Measurements from ENCODE around the gene PLD1. TPM values are rescaled to one million over a fixed set of nuclear protein-coding genes. Genes with fewer than 3 reads are reported as not detected.
"Not testable (repeated sequence)": the region's sequence is repeated elsewhere in the genome, so short reads cannot be mapped to it uniquely, and the experiment has no call there.

PLD1 gene
- total RNA-seq, 1 donor from 2014 or later: 0.93 TPM

DNA sequence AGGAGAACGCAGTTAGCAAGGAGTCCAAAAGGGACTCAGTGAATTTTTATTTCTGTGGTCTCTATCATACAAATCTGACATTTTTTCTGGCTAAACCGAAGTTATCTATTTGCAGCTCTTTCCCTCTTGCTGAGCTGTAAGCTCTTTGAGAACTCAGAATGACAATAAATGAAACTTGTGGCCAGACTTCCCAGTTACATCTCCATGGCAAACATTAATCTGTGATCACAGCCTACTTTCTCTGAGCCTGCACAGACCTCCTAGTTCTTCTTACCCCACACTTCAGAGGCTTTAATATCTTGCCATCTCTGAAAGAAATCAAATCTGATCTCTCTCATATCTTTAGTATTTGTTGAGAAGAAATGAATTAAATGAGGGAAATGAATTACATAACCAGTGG lies 58.0 kb downstream of the PLD1 start:
- Mint-ChIP-seq H3K4me1 (no peaks in the 10 kb centered on the region), H3K27me3 (ENCODE audit: low read depth) (no peaks in the 10 kb centered on the region), H3K27ac (ENCODE audit: unreplicated experiment) (no peak overlapping the region), H3K9me3 (no peaks in the 10 kb centered on the region), H3K4me3 (no peak overlapping the region), H3K36me3 (ENCODE audit: low read depth) (no peaks in the 10 kb centered on the region)
- no peak for DNase-seq (ENCODE audit: low read depth, low spot score)
- TF ChIP-seq, protein P1, sequence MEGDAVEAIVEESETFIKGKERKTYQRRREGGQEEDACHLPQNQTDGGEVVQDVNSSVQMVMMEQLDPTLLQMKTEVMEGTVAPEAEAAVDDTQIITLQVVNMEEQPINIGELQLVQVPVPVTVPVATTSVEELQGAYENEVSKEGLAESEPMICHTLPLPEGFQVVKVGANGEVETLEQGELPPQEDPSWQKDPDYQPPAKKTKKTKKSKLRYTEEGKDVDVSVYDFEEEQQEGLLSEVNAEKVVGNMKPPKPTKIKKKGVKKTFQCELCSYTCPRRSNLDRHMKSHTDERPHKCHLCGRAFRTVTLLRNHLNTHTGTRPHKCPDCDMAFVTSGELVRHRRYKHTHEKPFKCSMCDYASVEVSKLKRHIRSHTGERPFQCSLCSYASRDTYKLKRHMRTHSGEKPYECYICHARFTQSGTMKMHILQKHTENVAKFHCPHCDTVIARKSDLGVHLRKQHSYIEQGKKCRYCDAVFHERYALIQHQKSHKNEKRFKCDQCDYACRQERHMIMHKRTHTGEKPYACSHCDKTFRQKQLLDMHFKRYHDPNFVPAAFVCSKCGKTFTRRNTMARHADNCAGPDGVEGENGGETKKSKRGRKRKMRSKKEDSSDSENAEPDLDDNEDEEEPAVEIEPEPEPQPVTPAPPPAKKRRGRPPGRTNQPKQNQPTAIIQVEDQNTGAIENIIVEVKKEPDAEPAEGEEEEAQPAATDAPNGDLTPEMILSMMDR (conservative IDR thresholded peaks at IDR 0.05): no peak

DNA sequence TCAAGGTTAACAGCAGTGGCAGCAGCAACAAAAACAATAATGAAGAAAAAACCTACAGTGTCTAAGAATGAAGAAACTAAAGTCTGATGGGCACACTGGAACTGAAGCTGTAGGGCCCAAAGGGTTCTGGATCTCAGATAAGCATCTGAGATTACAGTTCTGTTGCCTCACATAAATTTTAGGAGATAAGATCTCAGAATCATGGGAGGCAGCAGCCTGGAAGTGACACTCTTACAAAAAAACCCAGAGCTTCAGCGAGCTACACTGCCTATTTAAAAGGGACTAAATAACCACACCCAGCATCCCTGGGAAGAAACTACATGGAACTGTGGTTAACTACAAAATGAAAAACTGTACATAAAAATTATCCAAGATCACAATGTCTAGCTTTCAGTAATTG lies 61.2 kb downstream of the PLD1 start:
- no peak overlapping the region for H3K4me3 Mint-ChIP-seq
- H3K4me1 Mint-ChIP-seq: no peaks in the 10 kb centered on the region
- no peak for DNase-seq (ENCODE audit: low read depth, low spot score)
- H3K36me3 Mint-ChIP-seq (ENCODE audit: low read depth): no peaks in the 10 kb centered on the region
- H3K27ac Mint-ChIP-seq (ENCODE audit: unreplicated experiment): no peak overlapping the region
- no peaks in the 10 kb centered on the region for H3K27me3 Mint-ChIP-seq (ENCODE audit: low read depth)
- no peaks in the 10 kb centered on the region for H3K9me3 Mint-ChIP-seq
- TF ChIP-seq, protein P1 (conservative IDR thresholded peaks at IDR 0.05): no peak

DNA sequence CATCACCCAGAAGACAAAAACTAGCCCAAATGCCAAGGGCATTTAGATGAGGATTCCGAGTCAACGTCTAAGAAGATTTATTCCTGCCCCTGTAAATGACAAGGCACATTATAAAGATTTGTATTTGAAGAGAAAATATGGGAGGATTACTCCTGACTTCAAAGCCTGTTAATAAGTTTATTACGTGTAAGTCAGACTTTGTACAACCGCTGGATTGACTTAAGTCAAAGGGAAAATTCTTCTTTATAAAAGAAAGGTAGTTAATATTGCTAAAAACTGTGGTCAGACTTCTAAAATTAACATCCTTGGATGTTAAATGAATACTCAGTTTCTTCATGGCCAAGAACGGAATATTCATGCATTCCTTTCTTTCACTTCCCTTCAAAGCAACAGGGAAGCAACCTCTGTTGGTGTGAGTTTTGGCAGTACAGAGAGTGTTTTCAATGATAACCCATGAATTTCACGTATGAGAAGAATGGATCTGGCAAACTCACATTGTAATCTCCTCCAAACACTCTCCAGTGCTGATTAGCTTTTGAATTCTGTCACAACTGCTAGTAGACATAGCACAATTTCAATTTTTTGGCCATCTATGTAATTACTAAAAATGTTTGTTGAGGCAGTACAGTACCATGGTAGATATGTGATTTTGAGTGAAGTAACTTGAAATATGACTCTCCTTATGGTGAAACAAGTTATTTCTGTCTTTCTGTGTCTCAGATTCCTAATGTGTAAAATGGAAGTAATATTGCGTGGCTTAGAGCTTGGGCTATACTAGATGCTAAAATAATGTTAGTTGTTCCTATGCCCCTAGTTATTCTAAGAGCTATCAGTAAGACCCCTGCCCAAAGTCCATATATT lies 62.0 kb downstream of the PLD1 start:
- Mint-ChIP-seq H3K4me1 (no peaks in the 10 kb centered on the region), H3K9me3 (no peaks in the 10 kb centered on the region), H3K4me3 (no peak overlapping the region), H3K27me3 (ENCODE audit: low read depth) (no peaks in the 10 kb centered on the region), H3K36me3 (ENCODE audit: low read depth) (no peaks in the 10 kb centered on the region), H3K27ac (ENCODE audit: unreplicated experiment) (no peak overlapping the region)
- TF ChIP-seq, protein P1 (conservative IDR thresholded peaks at IDR 0.05): no peak
- DNase-seq (ENCODE audit: low read depth, low spot score): no peak

DNA sequence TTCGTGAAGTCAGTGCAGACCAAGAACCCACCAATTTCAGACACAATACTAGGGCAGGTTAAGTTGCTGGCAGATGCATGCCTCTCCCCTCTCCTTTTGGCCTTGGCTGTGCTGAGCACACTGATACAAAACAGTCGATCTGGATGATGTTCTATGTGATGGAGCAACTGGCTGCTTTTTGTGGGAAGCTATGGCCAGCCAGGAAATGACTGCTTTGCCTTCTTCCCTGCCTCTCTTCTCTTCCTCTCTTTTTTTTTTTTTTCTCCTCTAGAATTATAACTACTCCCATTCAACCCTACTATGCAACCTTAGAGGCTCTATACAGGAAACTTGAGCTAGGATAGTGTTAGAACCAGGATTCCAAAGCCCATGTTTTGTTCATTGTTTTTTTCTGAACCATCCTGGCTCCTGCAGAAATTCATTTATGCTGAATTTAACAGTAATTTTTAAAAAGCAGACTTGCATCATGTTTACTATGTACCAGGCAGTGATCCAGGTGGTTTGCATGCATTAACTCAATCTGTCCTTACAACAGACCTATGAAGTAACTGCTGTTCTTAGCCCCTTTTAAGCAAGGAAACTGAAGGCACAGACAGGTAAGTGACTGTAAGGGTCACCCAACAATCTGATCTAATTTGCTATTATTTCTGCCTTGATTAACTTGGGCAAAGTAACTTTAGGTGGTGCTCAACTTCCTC lies 62.9 kb downstream of the PLD1 start:
- Mint-ChIP-seq H3K9me3 (no peaks in the 10 kb centered on the region), H3K36me3 (ENCODE audit: low read depth) (no peaks in the 10 kb centered on the region), H3K27me3 (ENCODE audit: low read depth) (no peaks in the 10 kb centered on the region), H3K4me1 (no peaks in the 10 kb centered on the region), H3K4me3 (no peak overlapping the region), H3K27ac (ENCODE audit: unreplicated experiment) (no peak overlapping the region)
- no peak for DNase-seq (ENCODE audit: low read depth, low spot score)
- TF ChIP-seq, protein P1 (conservative IDR thresholded peaks at IDR 0.05): no peak

DNA sequence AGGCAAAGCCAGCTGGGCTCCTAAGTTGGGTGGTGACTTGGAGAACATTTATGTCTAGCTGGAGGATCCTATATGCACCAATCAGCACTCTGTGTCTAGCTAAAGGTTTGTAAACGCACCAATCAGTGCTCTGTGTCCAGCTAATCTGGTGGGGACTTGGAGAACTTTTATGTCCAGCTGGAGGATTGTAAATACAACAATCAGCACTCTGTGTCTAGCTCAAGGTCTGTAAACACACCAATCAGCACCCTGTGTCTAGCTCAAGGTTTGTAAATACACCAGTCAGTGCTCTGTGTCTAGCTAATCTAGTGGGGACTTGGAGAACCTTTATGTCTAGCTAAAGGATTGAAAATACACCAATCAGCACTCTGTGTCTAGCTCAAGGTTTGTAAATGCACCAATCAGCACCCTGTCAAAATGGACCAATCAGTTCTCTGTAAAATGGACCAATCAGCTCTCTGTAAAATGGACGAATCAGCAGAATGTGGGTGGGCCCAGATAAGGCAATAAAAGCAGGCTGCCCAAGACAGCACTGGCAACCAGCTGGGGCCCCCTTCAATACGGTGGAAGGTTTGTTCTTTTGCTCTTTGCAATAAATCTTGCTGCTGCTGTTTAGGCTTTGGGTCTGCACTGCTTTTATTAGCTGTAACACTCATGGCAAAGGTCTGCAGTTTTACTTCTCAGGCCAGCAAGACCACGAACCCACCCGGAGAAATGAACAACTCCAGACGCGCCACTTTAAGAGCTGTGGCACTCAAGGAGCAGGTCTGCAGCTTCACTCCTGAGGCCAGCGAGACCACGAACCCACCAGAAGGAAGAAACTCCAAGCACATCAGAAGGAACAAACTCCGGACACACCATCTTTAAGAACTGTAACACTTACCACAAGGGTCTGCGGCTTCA lies 63.7 kb downstream of the PLD1 start:
- H3K27me3 Mint-ChIP-seq (ENCODE audit: low read depth); H3K4me1 Mint-ChIP-seq; H3K27ac Mint-ChIP-seq (ENCODE audit: unreplicated experiment); H3K4me3 Mint-ChIP-seq; H3K36me3 Mint-ChIP-seq (ENCODE audit: low read depth); DNase-seq (ENCODE audit: low read depth, low spot score); H3K9me3 Mint-ChIP-seq: not testable (repeated sequence)

All from neural crest cell (in vitro differentiated cells).